SU-DHL-6 (cell line): ENCODE measurements around the gene RABGAP1.

Experiments
- H2AFZ ChIP-seq: fragments of 200-600 bp; sonication (generic); 2 replicates; pipeline ENCODE4 v1.6.1; 2014; ENCODE audit warnings: low read depth, mild to moderate bottlenecking, moderate library complexity, mixed read lengths, antibody characterized with exemption, low read length; ENCODE audit not compliant: severe bottlenecking
- H3F3A ChIP-seq: fragments of 200-600 bp; shearing (Covaris generic); 2 replicates; pipeline ENCODE4 v1.6.0; 2016; ENCODE audit warnings: antibody characterized with exemption, mild to moderate bottlenecking; ENCODE audit not compliant: insufficient read depth
- H3K27ac ChIP-seq: fragments of 200-600 bp; sonication (generic); 2 replicates; pipeline ENCODE4 v1.5.1; 2016; ENCODE audit warnings: low read depth, mild to moderate bottlenecking, low read length, moderate library complexity, mixed read lengths
- H3K27me3 ChIP-seq: fragments of 200-600 bp; sonication (generic), shearing (Covaris generic); 2 replicates; pipeline ENCODE4 v1.6.0; 2014; ENCODE audit warnings: mild to moderate bottlenecking, low read length
- H3K36me3 ChIP-seq: fragments of 200-600 bp; sonication (generic); 2 replicates; pipeline ENCODE4 v1.6.1; 2014; ENCODE audit warnings: mild to moderate bottlenecking, low read length, mixed read lengths
- H3K4me2 ChIP-seq: fragments of 300-600, 200-600 bp; shearing (Covaris generic), sonication (generic); 2 replicates; pipeline ENCODE4 v1.6.0; 2014; ENCODE audit warnings: low read length, low read depth, mild to moderate bottlenecking; ENCODE audit not compliant: poor library complexity, severe bottlenecking
- H3K4me3 ChIP-seq: fragments of 200-600 bp; sonication (generic); 2 replicates; pipeline ENCODE4 v1.5.1; 2014; ENCODE audit warnings: antibody characterized with exemption, low read length, mild to moderate bottlenecking, mixed read lengths; ENCODE audit not compliant: insufficient read depth, poor library complexity, severe bottlenecking
- H3K79me2 ChIP-seq: fragments of 200-600 bp; sonication (generic); 2 replicates; pipeline ENCODE4 v1.6.1; 2014; ENCODE audit warnings: mild to moderate bottlenecking, low read length, moderate library complexity; ENCODE audit not compliant: insufficient read depth
- H3K9ac ChIP-seq: fragments of 200-600 bp; sonication (generic); 2 replicates; pipeline ENCODE4 v1.7.0; 2014; ENCODE audit warnings: mild to moderate bottlenecking, low read length
- H3K9me2 ChIP-seq: fragments of 200-600 bp; sonication (generic); replicated peaks from 2 replicates; pipeline ENCODE4 v1.6.1; 2014; ENCODE audit warnings: low read length; ENCODE audit not compliant: insufficient read depth
- H3K9me3 ChIP-seq: fragments of 200-600 bp; sonication (generic); 2 replicates; pipeline ENCODE4 v1.6.1; 2014; ENCODE audit warnings: low read length, mixed read lengths; ENCODE audit not compliant: insufficient read depth
- H4K20me1 ChIP-seq: fragments of 200-600 bp; sonication (generic); 2 replicates; pipeline ENCODE4 v1.6.1; 2014; ENCODE audit warnings: low read depth, mild to moderate bottlenecking, antibody characterized with exemption, low read length, moderate library complexity, mixed read lengths
- EZH2phosphoT487 ChIP-seq: fragments of 200-600 bp; sonication (generic), shearing (Covaris generic); conservative IDR thresholded peaks from 2 replicates; pipeline ENCODE4 v1.6.1; 2018; ENCODE audit warnings: mild to moderate bottlenecking, antibody characterized with exemption, low read length, moderate library complexity, mixed read lengths
- TF ChIP-seq, protein P1 (sequence below): fragments of 200-600 bp; sonication (generic); IDR thresholded peaks from one replicate; pipeline ENCODE4 v1.5.1; 2017; ENCODE audit warnings: antibody characterized with exemption, mild to moderate bottlenecking, low read length, moderate library complexity; ENCODE audit not compliant: insufficient read depth, poor library complexity, severe bottlenecking

RABGAP1 gene

DNA sequence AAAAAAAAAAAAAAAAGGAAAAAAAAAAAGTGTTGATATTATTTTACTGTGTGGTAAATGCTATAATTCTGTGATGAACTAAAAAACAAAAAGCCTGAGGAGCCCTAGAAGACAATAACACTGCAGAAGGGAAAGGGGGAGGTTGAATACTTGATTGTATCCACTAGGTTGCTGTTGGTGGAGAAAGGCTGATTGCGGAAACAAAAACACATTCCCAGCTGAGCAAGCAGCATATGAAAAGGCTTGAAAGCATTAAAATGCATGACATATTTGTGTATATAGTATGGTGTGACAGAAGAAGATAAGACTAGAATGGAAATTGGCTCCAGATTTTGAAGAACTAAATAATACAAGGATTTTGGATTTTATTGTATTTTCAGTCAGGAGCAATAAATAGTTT lies 8.9 kb downstream of the RABGAP1 start:
- Histone ChIP-seq H3K27me3 (no peaks in the 10 kb centered on the region), H3K79me2 (peaks cover 97% of the 10 kb centered on the region), H3K9me3 (no peaks in the 10 kb centered on the region), H3K27ac (no peak overlapping the region), H3K9ac (no peak overlapping the region), H3K4me2 (no peak overlapping the region), H3F3A (no peaks in the 10 kb centered on the region), H3K36me3 (0 out of 2 replicates have a peak, but pooled peaks cover 3% of the 10 kb centered on the region), H3K9me2 (no peaks in the 10 kb centered on the region), H2AFZ (no peak overlapping the region), H3K4me3 (no peak overlapping the region), H4K20me1 (peaks cover 20% of the 10 kb centered on the region)
- no peak for TF ChIP-seq EZH2phosphoT487
- TF ChIP-seq, protein P1, sequence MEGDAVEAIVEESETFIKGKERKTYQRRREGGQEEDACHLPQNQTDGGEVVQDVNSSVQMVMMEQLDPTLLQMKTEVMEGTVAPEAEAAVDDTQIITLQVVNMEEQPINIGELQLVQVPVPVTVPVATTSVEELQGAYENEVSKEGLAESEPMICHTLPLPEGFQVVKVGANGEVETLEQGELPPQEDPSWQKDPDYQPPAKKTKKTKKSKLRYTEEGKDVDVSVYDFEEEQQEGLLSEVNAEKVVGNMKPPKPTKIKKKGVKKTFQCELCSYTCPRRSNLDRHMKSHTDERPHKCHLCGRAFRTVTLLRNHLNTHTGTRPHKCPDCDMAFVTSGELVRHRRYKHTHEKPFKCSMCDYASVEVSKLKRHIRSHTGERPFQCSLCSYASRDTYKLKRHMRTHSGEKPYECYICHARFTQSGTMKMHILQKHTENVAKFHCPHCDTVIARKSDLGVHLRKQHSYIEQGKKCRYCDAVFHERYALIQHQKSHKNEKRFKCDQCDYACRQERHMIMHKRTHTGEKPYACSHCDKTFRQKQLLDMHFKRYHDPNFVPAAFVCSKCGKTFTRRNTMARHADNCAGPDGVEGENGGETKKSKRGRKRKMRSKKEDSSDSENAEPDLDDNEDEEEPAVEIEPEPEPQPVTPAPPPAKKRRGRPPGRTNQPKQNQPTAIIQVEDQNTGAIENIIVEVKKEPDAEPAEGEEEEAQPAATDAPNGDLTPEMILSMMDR: no peak

DNA sequence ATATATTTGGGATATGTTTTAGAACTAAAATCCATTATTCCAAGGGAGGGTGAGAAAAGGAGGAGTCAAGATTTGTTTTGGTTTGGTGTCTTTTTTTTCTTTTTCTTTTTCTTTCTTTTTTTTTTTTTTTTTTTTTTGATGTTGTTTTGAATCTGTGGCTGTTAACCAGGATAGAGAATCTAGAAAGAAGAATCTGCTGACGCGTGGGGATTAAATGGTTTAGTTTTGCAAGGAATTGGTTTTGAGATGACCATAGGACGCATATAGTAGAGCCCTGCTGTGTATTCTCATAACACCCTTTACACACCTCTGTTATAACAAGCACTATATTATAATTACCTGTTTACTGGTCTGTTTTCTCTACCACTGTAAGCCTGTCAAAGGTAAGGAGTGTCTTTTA lies 9.4 kb downstream of the RABGAP1 start:
- peaks cover 97% of the 10 kb centered on the region for H3K79me2 ChIP-seq
- no peaks in the 10 kb centered on the region for H3K27me3 ChIP-seq
- no peaks in the 10 kb centered on the region for H3K9me3 ChIP-seq
- no peaks in the 10 kb centered on the region for H3F3A ChIP-seq
- no peak overlapping the region for H2AFZ ChIP-seq
- TF ChIP-seq, protein P1: no peak
- no peak for TF ChIP-seq EZH2phosphoT487
- H3K36me3 ChIP-seq: 0 out of 2 replicates have a peak, but pooled peaks cover 3% of the 10 kb centered on the region
- no peak overlapping the region for H3K27ac ChIP-seq
- peaks cover 20% of the 10 kb centered on the region for H4K20me1 ChIP-seq
- H3K9ac ChIP-seq: no peak overlapping the region
- no peak overlapping the region for H3K4me2 ChIP-seq
- no peaks in the 10 kb centered on the region for H3K9me2 ChIP-seq
- no peak overlapping the region for H3K4me3 ChIP-seq

DNA sequence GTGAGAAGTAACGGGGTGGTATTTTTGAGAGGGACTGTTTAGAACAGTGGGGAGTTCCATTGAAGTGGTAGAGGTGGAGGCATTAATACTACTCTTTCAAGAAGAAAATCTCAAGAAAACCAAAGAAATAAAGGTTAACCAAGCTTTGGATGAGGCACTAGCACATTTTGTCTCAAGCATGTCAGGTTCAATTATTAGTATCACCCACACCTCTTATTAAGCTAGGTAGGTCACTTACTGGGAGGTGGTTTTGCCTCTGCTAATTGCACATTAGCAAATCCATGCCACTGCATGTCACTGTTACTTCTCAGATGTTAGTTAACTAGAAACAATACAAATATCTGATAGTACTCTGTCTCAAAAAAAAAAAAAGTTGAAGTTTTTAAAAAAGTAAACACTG lies 10.2 kb downstream of the RABGAP1 start:
- H3K27me3 ChIP-seq: no peaks in the 10 kb centered on the region
- H3K9ac ChIP-seq: no peak overlapping the region
- H2AFZ ChIP-seq: no peak overlapping the region
- 0 out of 2 replicates have a peak, but pooled peaks cover 3% of the 10 kb centered on the region for H3K36me3 ChIP-seq
- H4K20me1 ChIP-seq: peaks cover 20% of the 10 kb centered on the region
- peaks cover 97% of the 10 kb centered on the region for H3K79me2 ChIP-seq
- no peaks in the 10 kb centered on the region for H3F3A ChIP-seq
- H3K27ac ChIP-seq: no peak overlapping the region
- H3K4me3 ChIP-seq: no peak overlapping the region
- no peaks in the 10 kb centered on the region for H3K9me3 ChIP-seq
- no peak overlapping the region for H3K4me2 ChIP-seq
- TF ChIP-seq, protein P1: no peak
- TF ChIP-seq EZH2phosphoT487: no peak
- H3K9me2 ChIP-seq: no peaks in the 10 kb centered on the region
